DMS53 treated with DMSO at 0.1 percent for 48 hours (cell line): Measurements from ENCODE around the gene PPIP5K2.

Source experiments
- DNase-seq: peaks from one replicate; lab custom pipeline; 2025; ENCODE audit not compliant: unreplicated experiment; lab: John Stamatoyannopoulos, UW

Gene PPIP5K2

DNA sequence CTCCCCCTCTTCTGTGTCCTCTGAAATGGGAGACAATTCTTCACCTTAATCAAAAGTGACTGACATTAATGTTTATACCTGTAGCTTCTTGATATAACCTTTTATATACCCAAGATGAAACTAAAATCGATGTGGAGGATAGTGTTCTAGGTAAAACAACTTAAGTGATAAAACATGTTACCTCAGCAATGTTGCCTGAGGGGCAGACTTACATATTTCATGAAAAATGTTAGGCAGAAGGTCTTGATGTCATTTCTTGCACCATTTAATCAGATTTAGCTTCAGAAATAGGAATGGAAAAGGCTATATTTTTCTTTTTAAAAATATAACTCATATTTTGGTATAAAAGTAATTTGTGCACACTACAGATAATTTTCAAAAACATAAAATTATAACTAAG is 115.8 kb downstream of the PPIP5K2 start:
- DNase-seq: no peak

DNA sequence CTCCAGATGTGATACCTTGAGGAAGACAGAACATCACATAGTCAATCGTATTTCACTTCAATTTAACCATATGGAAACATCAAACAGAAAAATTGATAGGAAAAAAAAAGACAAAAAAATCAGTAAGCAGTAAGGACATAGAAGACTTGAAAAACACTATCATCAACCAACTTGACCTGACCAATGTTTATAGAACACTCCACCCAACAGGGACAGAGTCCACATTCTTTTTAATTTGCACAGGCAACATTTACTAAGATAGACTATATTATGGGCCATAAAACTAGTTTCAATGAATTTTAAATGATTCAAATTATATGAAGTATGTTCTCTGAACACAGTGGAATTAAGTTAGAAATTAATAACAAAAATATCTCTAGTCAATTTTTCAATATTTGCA is 117.7 kb downstream of the PPIP5K2 start:
- DNase-seq: no peak

DNA sequence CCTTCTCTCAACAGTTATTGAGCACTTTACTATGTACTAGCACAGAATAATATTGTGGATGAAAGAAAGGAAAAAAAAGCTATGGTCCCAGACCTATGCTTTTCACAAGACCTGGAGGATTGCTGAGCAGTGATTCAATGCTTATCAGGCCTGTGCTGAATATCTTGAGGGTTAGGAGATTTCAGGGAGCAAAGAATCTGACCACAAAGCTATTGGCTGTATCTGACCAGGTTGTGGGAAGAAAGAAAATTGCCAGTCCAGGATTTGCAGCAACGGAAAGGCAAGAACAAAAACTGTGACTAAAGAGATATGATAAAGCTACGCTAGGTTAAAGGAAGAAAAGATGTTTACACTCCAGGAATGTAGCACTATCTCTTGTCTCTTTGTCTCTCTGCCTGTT is 123.6 kb downstream of the PPIP5K2 start:
- DNase-seq: no peak

DNA sequence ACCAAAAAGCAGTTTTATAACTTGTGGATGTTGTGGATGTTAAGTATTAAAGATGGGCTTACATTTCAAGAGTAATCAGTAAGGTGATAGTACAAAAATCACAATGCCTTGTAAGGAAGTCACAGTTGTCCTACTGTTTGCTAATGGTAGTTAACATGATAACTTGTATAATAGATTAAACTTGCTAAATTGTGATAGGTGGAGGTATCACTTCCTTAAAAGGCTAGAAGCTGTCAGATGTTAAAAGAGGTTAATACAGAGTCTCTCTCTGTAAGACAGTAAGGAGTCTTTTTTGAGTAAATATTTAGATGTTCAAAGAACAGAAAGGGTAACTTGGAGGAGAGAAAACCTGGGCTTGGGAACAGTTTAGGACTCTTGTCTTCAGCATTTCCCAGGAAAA is 124.3 kb downstream of the PPIP5K2 start:
- no peak for DNase-seq

DNA sequence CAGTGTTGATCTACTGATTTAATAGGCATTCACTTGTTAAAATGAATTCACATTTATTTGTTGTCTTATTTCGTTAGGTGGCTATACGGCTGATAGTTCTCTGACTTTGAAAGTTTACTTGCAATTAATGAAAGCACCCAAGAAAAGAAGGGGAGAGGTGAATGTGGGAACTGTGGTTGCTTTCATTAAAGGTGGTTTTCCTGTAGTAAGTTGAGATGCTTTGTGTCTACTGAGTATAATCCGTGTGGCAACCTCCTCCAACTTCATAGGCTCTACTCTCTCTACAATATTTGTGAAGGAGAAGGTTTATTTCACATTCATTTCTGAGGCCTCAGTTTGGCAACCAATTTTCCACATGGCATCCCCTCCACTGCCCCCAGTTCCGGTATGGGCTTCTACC is 125.7 kb downstream of the PPIP5K2 start:
- no peak for DNase-seq

DNA sequence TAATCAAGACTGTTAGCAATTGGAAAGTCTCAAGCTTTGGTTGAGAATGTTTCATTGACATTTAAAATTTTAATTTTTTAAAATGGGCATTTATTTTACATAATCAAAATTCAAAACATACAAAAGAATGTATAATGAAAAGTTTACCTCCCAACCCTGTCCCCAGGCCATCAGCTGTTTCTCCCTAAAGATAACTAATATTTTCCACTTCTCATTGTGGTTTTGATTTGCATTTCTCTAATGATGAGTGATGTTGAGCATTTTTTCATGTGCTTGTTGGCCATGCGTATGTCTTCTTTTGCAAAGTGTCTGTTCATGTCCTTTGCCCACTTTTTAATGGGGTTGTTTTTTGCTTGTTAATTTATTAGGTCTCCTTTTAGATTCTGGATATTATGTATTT is 127.0 kb downstream of the PPIP5K2 start:
- DNase-seq: no peak

DNA sequence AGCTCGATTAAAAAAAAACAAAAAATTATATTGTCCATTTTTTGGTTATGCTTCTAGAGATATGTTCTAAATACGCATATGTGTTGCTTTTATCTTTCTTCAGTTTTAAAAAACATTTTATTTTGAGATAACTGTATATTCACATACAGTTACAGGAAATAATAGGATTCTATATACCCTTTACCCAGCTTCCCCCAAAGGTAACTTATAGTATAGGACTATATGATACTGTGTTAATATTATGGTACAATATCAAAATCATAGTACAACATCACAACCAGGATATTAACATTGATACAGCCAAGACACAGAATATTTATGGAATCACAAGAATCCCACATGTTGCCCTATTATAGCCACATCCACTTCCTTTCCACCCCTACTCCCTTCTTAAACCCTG is 129.0 kb downstream of the PPIP5K2 start:
- DNase-seq: no peak

DNA sequence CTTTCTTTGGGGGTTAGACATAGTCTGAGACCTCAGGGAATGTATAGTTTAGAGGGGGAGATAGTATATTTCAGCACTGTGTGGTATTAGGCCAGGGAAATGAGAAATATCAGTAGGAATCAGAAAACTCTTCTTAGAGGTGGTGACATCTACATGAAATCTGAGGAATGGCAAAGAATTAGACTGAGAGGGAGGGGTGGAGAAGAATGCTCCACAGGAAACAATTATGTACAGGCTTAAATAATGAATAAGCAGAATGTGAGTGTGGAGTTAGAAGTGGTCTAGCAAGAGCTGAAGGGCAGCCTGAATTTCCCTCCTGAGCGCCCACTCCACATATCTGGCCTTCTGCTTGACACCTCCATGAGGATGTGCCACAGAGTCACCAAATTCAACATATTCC is 134.8 kb downstream of the PPIP5K2 start:
- DNase-seq: no peak

DNA sequence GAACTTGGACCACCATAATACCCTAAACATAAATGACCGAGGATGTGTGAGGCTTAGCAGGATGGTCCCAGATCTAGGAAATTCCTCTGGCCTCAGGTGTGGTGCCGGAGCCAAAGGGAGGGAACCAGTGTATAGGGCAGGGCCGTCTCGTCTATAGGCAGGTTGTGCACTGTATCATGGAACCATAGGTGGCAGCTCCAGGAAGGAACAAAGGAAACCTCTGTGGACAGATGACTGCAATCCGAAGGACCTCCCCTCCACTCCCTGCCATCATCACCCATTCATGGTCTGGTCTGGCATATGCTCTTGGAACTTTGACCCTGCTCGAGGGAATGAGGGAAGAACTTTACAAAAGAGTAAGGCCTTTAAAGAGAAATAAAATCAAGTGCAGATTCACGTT is 135.6 kb downstream of the PPIP5K2 start:
- DNase-seq: no peak

DNA sequence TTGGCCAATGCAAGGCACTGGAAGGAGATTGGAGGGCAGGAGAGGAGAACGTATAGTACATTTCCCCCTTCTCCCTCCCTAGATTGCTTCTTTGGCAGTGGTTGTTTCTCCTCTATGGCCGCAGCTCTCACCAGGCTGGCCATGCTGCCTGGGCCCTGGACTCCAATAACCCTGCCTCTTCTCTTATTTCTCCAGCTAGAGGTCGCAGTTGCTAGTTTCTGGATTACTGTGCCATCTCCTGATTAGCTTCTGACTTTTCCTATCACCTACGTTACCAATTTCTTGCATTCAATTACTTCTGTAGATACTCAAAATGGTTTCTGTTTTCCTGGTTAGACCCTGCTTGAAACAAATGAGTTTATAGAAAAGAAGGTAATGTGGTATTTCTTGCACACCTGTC is 136.1 kb downstream of the PPIP5K2 start:
- DNase-seq: no peak

DNA sequence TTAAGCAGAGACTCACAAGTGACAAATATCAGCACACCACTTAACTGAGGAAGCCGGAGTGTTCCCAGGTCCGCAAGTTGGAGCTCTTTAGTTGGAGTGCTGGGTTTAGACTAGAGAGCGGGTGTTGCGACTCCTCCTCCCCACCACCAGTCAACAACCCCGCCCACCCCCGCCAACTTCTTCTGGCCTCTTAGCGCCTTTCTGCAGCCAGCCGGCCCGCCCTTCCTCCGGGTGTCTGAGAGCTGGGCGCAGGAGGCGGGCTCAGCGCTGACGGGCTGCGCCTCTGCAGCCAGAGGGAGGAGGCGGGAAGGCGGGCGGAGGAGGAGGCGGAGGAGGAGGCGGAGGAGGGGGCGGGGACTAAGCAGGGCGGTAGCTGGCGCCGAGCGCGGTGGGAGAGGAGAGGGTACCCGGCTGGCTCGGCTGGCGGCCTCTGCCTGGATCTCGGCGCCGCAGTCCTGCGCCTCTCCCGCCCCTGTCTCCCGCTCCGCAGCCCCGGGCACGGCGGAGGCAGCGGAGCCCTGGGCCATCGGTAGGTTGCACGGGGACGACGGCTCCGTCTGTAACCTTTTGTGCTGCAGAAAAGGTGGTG is 138.4 kb downstream of the PPIP5K2 start, which contains the start of gene MACIR:
TSS of gene MACIR (plus strand) at position 396 of the 589 bp plus-strand sequence. CDS start 17,157 bp downstream, outside the sequence.
- peak; percentile 85 for DNase-seq

DNA sequence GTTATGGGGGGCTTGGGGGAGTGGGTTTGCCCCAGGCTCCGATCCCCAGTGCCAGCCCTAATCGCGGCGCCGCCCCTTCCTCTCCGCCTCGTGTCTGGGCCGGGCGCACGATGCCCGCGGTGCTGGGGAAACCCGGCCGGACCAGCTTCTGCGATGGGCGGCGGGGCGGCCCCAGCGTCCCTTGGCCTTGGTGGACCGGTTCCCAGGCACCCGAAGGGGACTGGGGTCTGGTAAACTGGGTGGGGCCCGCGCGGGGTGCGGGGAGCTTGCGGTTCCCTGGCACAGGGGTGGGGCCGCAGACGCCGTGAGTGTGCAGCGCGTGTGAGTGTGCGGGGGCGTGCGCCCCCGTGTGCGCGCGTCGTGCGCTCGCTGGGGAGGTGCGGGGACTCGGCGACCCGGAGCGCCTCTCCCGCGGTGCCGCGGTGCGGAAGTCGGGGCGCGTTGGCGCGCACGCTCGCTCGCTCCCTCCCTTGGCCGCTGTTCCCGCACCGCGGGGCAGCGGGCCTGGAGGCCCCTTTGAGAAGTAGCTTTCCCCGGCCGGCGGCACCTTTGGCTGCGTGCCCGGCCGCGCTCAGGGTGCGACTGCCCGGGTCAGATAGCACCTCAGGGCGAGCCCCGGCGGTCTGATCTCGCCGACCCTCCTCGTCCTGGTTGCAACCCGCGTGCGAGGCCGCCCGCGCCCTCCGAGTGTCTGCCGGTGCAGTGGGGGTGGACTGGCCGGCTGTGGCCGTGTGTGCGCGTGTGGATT is 139.0 kb downstream of the PPIP5K2 start:
- DNase-seq: peak; percentile 61

DNA sequence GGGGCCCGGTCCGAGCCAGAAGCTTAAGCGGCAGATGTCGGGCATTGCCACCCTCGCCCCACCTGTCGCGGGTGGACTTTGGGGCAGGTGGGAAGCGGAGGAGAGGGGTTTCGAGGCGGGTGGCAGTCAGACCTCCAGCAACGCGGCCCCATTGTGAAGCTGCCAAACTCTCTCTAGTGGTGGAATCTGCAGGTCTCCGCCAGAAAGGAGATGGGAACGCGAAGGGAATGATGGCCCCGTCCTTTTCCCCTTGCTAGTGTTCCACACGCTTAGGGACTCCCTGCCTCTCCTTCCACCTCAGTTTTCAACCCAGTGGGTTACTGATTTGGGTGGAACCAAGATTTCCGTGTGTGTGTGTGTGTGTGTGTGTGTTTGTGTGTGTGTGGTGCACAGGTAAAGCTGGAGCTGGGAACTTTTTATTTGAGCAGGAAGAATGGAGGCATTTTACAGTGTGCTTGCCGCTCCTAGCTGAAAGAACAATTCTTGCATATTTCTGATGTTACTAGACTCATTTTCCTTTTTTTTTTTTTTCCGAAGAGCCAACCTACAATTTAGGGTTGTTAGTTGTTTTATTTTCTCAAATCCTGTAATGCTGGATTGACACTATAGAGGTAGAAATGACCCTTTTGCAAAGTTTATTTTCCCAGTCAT is 139.7 kb downstream of the PPIP5K2 start:
- DNase-seq: peak; percentile 50

DNA sequence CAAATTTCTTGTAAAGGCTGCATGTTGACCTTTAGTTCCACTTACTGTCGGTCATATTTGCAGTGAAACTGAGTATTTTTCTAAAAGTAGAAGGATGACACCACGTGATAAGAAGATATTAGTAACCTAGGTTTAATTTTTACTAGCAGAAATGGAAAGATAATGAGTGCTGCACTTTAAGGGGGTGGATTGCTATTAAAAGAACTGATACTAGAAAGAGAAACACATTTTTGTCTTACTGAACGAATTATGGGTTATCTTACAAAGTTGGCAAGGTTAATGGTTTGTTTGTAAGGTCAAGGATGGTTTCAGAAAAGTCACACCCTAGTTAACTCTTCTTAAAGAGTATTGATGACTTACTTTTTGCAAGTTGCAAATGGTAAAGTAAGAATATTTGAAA is 140.8 kb downstream of the PPIP5K2 start:
- DNase-seq: no peak
